Glomerular visceral epithelial cell (primary cell): Measurements from ENCODE around the gene CREG2.

Experiments used
- DNase-seq: peaks from one replicate; pipeline ENCODE4 v3.0.0-alpha.2; 2016; ENCODE audit errors: extremely low spot score

The CREG2 gene

GRCh38 chr2:101408925-101409324 is 21.6 kb upstream of the CREG2 start:
- no peak for DNase-seq

DNA sequence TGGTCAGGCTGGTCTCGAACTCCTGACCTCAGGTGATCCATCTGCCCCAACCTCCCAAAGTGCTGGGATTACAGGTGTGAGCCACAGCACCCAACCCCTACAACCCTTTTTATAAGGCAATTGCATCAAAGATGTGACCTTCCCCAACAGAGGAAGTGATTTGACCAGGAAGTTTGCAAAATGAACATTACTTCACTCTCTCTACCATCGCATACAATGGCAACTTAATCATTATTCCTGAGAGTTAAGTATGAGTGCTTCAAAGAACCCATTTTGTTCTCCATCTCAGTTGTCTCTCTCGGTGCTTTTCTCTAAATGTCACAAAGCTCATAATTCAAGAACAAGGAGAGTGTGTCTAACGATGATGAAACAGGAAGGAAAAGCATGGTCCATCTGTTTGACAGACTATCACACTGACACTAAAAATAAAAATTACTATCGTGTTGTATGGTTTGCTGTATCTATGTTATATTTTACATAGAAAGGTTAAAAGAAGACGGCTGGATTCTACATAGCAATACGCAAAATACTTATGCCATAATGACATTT is 18.1 kb upstream of the CREG2 start:
- DNase-seq = no peak

GRCh38 chr2:101403745-101404144 is 16.4 kb upstream of the CREG2 start:
- DNase-seq = no peak

DNA sequence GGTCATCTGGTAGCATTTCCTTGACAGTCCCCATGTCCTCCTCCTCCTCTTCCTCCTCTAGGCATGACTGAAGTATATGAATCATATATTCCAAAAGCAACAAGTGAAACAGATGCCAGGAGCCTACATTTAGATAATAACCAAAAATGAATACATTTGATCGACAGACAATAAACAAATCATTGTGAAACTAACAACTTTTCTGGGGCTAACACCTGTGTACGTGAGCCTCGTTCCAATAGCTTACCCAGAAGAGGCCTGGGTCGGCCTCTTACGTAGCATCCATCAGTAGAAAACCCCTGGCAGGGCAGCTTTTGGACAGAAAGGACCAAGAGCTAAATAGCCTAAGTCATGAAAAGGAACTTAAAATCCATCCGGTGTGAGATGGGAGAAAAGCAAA is 15.3 kb upstream of the CREG2 start:
- DNase-seq = no peak

DNA sequence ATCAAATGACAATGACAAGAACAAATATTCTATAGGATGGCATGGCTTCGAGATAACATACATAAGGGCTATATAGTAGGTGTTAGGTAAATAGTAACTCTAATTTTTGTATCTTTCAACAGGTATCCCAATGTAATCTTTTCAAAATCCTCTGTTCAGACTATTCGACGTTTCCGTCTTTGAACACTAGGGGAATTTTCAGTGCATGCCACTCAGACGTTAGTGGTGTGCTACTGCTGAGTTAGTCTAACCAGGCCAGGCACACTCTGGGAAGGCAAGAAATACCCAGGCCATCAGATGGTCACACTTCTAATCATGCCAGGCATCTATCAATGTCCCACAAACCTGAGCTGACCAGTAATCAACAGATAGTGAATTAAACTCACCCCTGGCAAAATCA is 14.6 kb upstream of the CREG2 start:
- DNase-seq = no peak

DNA sequence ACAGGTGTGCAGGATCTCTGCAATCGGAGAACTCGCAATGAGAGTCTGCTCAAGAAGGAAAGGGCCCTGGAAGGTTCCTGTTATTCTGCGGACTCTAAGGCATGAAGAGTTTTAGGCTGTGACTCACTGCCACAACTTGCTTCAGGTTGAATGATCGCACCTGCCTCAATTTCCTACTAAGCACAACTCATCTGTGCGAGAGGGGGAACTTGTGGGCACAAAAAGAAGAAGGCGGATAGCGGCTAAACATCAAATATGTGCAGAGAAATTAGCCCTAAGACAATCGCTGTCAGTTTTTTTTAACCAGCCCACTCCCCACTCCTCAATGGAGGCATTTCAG is 14.0 kb upstream of the CREG2 start:
- DNase-seq = peak; percentile 68

DNA sequence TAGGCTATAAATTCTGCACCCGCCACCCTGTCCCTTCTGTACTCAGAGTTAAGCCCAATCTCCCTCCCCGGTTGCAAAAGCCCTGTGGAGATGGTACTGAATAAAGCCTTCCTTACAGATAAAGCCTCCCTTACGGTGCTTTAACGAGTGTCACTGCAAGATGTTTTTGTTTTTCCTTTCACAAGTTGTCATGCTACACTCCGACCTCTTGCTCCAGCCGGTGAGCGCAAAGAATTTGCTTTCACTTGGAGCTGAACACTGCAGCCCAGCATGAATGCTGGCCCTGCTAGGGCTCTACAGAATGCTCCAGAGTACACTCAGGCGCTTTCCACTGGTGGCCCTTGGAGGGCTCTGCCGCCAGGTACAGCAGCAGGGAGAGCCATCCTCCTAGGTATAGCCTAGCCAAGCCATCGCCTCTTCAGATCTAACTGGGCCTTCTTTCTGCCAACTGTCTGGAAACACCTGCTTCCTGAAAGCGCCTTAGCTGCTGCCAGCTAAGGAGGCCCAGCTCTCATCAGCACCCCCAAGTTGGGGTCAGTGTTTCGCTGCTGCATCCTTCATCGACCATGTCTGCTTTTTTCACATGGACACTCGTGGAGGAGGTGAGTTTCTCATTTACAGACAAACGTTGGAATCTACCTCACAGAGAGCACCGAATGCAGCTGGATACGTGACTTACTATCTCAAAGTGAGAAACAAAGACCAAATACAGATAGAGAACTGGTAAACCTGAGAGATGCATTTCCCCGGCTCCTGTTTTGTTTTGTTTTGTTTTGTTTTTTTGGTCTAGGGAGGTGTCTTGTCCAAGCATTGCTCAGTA is 13.4 kb upstream of the CREG2 start:
- DNase-seq = no peak

DNA sequence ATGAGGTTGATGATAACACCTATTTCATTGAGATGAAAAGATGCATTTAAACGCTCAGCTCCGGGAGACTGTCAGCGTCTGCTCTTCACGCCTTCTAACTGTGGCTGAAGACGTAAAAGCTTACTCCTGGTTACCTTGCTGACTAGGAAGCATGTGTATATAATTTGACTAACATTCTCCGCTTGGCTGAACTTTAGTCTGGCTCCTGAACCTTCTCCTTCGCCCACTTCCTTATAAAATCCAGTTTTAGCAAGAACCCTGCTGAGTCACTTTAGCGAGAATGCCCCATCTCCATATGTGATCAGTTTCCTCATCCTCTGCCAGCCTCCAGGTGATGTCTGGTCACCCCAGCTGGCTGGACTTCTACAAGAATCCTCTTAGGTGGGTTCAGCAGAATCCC is 12.7 kb upstream of the CREG2 start:
- peak; percentile 93 for DNase-seq

DNA sequence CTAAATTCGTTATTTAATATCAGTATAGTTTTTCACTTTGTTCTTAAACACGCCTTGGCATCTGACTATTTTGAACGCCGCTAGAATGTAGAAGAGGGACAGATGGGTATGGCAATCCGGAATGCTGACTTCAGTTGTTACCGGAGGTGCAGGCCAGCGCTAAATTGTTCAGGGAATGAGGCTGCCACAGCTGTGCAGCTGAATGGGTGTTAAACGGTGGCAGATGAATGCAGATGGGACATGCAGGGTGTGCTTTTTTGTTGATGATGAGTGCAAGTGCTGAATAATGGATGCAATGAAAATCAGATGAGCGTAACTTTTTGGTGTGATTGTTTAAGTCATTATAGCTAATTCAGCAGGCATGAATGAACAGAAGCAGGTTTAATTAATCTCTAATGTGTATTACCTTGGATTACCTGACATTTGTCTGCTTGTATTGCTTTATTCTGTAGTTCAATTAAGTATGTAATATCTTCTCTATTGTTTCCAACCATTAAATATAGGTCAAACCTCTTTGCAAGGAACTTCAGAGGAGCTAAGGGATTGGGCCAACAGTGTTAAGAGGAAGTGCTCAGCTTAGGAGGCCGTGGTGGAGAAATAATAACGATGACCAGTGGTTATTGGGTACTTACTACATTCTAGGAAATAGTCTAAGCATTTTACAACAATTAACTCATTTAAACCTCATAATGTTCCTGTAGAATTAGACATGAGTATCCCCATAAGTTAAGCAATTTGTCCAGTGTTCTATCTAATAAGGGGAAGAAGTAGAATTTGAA is 11.9 kb upstream of the CREG2 start:
- DNase-seq = no peak

GRCh38 chr2:101398116-101398821 is 11.0 kb upstream of the CREG2 start:
- no peak for DNase-seq

GRCh38 chr2:101396316-101396717 is 9.0 kb upstream of the CREG2 start:
- DNase-seq = peak; percentile 74

DNA sequence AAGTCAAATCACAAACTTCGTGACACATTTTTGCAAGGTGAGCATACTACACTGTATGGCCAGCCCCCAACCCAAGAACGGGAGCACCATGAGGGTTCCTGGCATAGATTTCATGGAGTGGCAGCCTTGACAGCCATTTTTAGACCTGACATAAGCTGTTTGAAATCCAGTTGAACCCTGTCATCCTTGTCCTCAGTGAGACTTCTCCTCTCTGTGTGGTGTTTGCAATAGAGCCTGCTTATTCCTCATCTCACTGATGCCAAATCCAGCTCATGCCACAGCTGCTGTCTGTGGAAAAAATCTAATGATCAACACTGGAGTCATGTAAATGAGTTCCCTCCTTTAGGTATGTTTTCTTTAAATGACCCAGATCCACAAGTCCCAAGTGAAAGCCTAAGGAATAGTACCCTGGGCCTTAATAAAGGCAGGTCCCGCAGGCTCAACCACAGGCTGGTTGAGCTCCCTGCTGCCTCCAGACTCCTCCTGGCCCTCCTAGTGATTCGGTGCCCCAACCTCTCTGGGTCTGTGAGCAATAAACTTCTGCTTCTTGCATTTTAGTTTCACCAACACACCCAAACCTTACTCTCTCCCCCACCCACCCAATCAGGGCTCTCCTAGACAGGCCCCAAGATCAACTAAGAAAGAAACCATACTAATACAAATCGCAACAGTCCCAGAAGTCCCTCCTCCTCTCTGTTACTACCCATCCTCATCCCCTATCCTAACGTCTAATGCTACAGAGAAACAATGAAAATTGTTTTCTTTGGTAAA is 8.4 kb upstream of the CREG2 start:
- DNase-seq = no peak

- peak; percentile 48 for DNase-seq
Measured at GRCh38 chr2:101388232-101388631, 929 bp upstream of the CREG2 start.

DNA sequence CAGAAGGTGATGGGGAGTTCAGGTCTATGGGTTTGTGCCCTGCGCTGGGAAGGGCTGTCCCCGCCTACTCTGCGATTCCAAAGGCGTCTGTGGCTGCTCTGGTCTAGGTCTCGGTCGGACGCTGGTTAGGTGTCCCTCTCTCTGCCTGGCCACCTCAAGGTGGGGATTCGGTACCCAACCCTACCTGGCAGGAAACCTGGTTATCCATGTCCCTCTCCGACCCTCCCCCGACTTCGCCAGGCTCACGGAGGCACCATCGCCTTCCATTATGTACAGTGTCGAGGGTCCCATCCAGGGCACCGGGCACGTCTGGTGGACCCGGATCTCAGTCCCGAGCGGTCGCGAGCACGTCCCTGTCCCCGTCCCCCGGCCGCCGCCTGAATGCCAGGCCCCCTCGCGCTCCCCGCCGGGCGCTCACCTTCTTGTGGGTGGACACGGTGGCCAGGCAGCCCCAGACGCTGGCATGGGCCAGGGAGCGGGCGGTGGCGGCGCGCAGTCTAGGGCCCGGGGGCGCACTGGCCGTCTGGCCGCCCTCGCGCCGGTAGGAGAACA is 628 bp downstream of the CREG2 start:
- no peak for DNase-seq

GRCh38 chr2:101383016-101383541 is 4.2 kb downstream of the CREG2 start:
- no peak for DNase-seq

DNA sequence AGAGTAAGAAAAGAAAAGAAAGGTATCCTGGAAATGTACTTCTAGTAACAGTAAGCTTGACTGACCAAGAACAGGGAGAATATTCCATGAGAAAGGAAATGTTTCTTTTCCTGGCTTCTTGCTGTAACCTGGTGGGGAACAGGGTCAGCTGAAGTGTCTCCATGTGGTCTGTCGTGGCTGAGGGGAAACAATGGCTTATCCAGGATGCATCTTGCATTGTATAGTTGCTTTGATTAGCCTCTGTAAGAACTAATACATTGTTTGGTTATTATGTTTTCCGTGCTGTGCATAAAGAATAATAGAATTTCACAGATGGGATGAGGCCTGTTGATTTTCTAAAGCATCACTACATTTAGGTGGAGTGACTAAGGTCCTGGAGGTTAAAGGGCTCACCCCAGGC is 4.9 kb downstream of the CREG2 start:
- no peak for DNase-seq

- DNase-seq = peak; percentile 85
Measured at GRCh38 chr2:101380376-101380775, 6.9 kb downstream of the CREG2 start.

GRCh38 chr2:101379091-101379490 is 8.2 kb downstream of the CREG2 start:
- DNase-seq = no peak

GRCh38 chr2:101375653-101376052 is 11.7 kb downstream of the CREG2 start:
- no peak for DNase-seq

GRCh38 chr2:101374821-101375561 is 12.3 kb downstream of the CREG2 start:
- no peak for DNase-seq
